Measurements from ENCODE around the gene PSMD13.

The PSMD13 gene

GRCh38 chr11:270451-271318 lies 33.9 kb downstream of the PSMD13 start:
- in situ Hi-C loops (cut with MboI; ENCODE audit: low sequenced_read_pairs) = no loop called here

GRCh38 chr11:271319-271715 lies 34.5 kb downstream of the PSMD13 start:
- in situ Hi-C loops (cut with MboI; ENCODE audit: low sequenced_read_pairs) = no loop called here

GRCh38 chr11:272195-272930 lies 35.6 kb downstream of the PSMD13 start:
- in situ Hi-C loops (cut with MboI; ENCODE audit: low sequenced_read_pairs) = no loop called here

GRCh38 chr11:272931-273198 lies 36.1 kb downstream of the PSMD13 start:
- in situ Hi-C loops (cut with MboI; ENCODE audit: low sequenced_read_pairs) = no loop called here

- in situ Hi-C loops (cut with MboI; ENCODE audit: low sequenced_read_pairs) = no loop called here
Observed at GRCh38 chr11:276219-276618, 39.4 kb downstream of the PSMD13 start.

DNA sequence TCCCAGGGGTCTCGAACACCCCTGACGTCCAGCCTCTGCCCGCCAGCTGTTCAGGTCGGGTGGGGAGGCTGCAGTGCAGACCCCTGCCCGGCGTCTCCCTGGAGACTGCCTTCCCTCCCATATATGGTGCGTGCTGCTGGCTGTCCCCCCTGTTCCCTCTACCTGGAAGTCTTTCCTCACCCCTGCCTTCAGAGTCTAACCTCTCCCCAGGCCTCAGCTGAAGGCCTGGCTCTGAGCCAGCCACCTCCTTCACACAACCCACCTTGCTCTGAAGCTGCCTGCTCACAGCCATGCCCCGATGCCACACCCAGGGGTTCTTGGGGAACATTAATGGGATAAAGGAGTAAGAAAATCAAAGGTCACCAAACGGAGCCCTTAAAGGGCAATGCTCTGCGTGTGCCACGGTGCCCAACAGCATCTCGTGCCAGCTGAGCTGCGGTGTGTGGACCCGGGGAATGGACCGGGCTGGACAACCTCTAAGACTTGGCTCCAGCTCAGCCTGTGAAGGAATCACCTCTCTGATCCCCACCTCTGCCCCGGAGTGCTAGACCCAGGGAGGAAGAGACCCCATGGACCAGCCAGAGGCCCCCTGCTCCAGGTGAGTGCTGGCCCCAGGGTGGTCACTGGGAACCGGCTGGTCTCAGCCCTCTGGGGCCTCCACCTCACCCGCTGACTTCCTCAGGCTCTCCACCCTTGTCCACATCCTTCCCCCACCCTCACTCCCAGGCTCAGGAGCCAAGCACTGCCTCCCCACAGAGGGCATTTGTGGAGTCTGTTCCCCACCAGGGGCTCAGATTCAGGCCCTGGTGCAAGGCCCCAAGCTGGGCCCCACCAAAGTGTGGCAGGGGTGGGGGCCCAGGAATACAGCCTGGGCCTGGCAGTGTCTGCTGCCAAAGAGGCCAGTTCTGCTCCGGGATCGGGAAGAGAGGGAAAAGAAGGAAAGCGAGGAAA lies 41.5 kb downstream of the PSMD13 start, which contains the start of gene NLRP6:
NLRP6 (plus strand) TSS at position 407 of the 951 bp plus-strand sequence; CDS start at position 570, 163 bp downstream.
- in situ Hi-C loops (cut with MboI; ENCODE audit: low sequenced_read_pairs) = no loop called here

DNA sequence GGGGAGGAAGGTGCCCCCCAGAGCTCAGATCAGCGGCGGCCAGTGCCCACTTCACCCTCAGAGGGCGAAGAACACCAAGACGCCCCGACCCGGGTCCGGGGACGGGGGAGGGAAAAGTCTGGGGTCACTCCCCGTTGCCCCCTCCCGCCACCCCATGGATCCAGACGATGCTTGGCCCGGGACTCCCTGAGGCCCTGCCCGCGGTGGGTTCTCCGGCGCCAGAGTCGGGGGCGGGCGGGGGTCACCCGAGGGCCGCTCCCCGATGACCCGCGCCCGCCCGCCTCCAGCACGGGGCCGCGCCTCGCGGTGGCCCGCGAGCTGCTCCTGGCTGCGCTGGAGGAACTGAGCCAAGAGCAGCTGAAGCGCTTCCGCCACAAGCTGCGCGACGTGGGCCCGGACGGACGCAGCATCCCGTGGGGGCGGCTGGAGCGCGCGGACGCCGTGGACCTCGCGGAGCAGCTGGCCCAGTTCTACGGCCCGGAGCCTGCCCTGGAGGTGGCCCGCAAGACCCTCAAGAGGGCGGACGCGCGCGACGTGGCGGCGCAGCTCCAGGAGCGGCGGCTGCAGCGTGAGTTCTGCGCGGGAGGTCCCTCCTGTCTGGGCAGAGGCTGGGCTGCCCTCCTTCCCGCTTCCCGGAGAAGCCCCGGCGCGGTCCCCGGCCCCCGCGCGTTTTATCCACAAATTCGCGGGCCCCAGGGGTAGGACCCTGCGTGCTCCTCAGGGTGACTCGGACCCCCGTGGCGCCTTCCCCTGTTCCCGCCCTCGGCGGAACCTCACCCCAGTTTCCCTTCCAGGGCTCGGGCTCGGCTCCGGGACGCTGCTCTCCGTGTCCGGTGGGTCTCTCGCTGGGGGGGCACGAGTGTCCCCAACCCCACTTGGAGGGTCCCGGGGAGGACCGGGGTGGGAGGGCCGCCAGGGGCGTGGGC lies 42.5 kb downstream of the PSMD13 start:
- in situ Hi-C loops (cut with MboI; ENCODE audit: low sequenced_read_pairs) = no loop called here

DNA sequence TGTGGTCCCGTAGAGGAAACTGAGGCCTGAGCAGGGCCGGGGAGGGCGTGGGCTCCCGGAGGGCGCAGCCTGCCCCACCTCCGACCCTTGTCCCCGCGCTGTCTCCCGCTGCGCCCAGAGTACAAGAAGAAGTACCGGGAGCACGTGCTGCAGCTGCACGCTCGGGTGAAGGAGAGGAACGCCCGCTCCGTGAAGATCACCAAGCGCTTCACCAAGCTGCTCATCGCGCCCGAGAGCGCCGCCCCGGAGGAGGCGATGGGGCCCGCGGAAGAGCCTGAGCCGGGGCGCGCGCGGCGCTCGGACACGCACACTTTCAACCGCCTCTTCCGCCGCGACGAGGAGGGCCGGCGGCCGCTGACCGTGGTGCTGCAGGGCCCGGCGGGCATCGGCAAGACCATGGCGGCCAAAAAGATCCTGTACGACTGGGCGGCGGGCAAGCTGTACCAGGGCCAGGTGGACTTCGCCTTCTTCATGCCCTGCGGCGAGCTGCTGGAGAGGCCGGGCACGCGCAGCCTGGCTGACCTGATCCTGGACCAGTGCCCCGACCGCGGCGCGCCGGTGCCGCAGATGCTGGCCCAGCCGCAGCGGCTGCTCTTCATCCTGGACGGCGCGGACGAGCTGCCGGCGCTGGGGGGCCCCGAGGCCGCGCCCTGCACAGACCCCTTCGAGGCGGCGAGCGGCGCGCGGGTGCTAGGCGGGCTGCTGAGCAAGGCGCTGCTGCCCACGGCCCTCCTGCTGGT lies 43.4 kb downstream of the PSMD13 start:
- in situ Hi-C loops (cut with MboI; ENCODE audit: low sequenced_read_pairs) = no loop called here

GRCh38 chr11:280706-281485 lies 44.1 kb downstream of the PSMD13 start:
- in situ Hi-C loops (cut with MboI; ENCODE audit: low sequenced_read_pairs) = no loop called here

- in situ Hi-C loops (cut with MboI; ENCODE audit: low sequenced_read_pairs) = no loop called here
Observed at GRCh38 chr11:281486-282161, 44.8 kb downstream of the PSMD13 start.

DNA sequence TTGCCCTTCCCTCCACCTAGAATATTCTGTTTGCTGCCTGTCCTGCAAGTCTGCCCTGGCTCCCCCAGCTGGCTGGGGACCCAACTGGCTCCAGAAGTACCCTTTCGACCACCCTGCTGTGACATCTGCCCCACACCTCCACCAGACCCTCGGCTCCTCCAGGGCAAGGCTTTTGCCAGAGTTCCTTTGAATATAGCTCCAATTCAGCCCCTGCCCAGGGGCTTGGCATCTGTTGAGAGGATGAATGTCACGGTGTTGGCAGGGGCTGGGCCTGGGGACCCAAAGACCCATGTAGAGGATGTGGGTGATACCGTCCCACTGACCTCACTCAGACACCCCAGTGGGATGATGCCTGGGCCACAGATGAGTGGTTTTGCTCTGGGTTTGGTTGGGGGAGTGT lies 45.4 kb downstream of the PSMD13 start:
- in situ Hi-C loops (cut with MboI; ENCODE audit: low sequenced_read_pairs) = no loop called here

GRCh38 chr11:282630-283360 lies 46.0 kb downstream of the PSMD13 start:
- in situ Hi-C loops (cut with MboI; ENCODE audit: low sequenced_read_pairs) = no loop called here

DNA sequence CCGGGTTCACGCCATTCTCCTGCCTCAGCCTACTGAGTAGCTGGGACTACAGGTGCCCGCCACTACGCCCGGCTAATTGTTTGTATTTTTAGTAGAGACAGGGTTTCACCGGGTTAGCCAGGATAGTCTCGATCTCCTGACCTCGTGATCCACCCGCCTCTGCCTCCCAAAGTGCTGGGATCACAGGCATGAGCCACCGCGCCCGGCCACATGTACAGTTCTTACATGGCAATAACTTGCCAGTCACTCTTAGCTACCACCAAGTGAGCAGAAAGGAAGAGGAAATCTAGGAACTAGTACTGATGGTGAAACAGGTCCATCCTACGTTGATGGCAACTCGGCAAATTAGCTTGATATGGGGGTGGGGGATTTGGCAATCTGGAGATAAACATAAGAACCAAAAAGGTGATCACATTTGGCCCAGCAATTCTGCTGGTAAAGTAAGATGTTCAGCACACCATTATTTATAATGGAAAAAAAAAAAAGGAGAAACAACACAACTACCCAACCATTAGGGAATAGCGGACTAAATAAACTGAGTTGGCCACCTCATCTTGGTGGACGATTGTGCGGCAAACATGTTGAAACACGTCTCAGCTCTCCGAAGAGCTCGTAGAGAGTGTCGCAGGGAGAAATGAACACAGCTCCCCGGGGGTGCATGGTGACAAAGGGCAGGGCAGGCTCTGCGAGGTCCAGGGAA lies 46.8 kb downstream of the PSMD13 start:
- in situ Hi-C loops (cut with MboI; ENCODE audit: low sequenced_read_pairs) = no loop called here

DNA sequence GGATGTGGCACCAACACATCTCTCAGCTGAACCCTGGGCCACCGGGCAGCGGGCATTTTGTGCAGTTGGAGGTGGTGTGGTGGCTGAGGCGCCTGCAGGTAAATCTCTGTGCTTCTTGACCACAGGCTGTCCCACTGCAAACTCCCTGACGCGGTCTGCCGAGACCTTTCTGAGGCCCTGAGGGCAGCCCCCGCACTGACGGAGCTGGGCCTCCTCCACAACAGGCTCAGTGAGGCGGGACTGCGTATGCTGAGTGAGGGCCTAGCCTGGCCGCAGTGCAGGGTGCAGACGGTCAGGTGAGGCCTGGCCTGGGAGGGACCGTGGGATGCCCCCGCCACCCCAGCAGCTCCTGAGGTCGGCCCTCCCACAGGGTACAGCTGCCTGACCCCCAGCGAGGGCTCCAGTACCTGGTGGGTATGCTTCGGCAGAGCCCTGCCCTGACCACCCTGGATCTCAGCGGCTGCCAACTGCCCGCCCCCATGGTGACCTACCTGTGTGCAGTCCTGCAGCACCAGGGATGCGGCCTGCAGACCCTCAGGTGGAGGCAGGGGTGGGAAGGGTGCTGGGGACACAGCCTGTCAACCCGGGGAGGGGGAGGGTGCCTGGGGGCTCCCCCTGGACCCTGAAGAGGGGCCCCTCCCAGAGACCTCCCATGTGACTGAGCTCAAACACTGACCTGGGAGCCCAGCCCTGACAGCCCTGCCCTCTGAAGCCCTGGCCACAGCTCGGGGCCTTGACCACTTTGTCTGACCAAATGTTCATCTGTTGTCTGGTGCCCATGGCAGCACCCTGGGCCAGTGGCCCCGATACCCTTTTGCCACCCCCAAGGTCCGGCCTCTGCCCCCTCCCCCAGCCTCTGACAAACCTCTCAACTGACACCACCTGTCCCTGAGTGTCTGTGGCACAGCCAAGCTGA lies 47.6 kb downstream of the PSMD13 start:
- in situ Hi-C loops (cut with MboI; ENCODE audit: low sequenced_read_pairs) = no loop called here

- in situ Hi-C loops (cut with MboI; ENCODE audit: low sequenced_read_pairs) = no loop called here
Observed at GRCh38 chr11:285021-285893, 48.5 kb downstream of the PSMD13 start.

Data from HL-60/S4 (cell line).